GM21576 (cell line): ENCODE measurements around the gene STX2.
"Not testable (repeated sequence)": the region's sequence is repeated elsewhere in the genome, so short reads cannot be mapped to it uniquely, and the experiment has no call there.

Experiments
- ATAC-seq: cut with Tn5 transposase; IDR thresholded peaks from one replicate; pipeline ENCODE4 v1.9.1; 2021; ENCODE audit warnings: mild to moderate bottlenecking, moderate library complexity; ENCODE audit not compliant: unreplicated experiment

Gene STX2

DNA sequence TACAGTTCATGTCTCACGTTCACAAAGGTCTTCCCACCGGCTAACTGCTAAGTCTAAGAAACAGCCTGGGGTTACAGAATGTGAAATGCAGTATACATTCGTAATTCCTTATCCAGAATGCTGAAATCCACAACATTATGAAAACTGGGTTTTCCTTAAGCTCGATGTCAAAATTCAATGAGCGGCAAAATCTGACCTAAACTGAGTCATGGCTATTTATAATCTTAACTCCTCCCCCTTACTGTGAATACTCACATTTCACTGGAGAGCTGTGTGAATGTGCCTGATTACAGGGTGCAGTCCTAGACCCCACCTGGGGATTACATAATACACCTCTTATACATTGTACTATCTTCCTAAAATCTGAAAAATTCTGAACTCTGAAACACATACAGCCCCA is 35.3 kb downstream of the STX2 start:
- ATAC-seq, result no peak

DNA sequence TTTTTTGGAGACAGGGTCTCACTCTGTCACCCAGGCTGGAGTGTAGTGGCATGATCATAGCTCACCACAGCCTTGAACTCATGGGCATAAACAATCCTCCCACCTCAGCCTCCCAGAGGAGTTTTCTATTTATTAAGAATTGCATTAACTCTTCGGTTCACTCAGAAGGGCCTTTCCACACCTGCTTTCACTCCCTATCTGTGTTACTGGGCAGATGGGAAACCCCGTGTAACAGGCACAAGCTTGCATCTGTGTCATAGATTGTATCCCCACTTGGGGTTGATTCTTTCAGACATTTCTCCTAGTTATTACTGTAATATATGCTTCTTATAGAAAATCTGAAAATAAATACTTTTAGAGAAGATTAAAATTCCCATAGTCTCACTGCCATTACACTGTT is 38.7 kb downstream of the STX2 start:
- no peak for ATAC-seq

DNA sequence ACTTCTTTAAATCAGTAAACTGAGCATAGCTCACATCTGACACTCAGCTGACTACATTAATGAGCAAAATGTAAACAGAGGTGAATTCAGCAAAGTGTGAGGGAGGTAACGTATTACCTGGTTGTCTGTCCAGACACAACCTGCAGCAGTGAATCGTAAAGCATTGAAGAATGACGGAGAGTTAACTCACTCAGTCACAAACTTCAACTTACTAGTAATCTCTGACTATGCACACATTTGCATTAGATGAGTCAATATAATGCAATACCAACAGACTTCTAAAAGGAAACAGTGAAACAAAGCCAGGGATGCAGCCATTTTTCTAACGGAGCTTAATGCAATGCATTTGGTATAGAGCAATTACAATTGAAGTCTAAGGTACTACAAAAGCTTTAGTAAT is 40.0 kb downstream of the STX2 start:
- no peak for ATAC-seq

DNA sequence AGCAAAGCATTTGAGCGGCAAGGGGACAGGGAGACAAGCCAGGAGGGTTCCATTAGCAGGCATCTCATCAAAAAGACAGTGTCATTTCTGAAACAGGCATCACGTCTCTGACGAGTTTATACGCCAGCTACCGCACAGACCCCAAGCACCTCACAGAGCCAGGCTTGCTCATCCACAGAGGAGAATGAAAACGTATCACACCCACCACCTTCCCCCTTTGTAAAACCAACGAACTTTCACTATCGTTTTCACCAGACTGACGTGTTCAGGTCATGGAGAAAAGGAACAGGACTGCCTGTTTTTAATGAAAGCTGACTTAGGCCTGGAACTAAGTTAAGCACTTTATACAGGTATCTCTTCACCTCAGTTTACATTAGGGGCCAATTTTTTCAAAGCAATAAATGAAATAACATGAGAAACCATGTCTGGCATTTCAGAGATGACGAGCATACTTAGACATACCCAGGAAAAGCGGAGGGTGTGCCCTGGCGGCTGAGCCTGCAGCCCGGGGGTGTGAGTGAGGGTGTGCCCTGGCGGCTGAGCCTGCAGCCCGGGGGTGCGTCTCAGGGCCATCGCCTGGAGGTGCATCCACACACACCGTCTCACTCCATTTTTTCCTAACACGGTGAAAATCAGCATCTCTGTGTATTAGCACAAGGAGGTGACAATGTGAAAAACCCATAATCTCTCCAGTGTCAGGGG is 41.9 kb downstream of the STX2 start:
- peak; percentile 79 for ATAC-seq

DNA sequence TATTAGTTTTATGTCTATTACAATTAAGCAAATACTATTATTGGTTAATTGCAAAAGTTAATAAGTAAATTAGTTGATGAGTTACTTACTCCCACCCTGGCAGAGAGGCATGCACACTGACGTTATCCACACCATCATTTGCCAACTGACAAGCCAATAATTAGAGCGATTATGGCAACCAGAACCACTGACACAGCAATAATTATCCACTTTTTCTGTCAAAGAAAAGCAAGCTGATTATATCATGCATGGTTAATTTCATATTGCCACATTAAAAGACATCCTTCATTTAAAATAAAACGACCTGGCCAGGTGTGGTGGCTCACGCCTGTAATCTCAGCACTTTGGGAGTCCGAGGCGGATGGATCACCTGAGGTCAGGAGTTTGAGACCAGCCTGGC is 43.1 kb downstream of the STX2 start:
- ATAC-seq, result no peak

DNA sequence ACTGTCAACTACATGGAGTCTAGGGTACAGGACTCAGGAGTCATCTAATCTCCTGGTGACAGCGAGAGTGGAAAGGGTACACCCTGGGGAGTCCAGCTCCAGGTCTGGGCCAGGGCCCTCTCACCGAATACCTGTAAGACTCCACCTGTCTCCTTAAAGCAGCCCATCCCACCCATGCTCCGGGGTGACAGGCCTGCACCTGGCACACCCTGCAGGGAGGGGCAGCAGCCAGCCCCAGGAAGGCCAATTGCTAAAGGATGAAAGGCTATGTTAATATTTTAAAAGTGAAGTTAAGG is 45.5 kb downstream of the STX2 start:
- ATAC-seq, result no peak

DNA sequence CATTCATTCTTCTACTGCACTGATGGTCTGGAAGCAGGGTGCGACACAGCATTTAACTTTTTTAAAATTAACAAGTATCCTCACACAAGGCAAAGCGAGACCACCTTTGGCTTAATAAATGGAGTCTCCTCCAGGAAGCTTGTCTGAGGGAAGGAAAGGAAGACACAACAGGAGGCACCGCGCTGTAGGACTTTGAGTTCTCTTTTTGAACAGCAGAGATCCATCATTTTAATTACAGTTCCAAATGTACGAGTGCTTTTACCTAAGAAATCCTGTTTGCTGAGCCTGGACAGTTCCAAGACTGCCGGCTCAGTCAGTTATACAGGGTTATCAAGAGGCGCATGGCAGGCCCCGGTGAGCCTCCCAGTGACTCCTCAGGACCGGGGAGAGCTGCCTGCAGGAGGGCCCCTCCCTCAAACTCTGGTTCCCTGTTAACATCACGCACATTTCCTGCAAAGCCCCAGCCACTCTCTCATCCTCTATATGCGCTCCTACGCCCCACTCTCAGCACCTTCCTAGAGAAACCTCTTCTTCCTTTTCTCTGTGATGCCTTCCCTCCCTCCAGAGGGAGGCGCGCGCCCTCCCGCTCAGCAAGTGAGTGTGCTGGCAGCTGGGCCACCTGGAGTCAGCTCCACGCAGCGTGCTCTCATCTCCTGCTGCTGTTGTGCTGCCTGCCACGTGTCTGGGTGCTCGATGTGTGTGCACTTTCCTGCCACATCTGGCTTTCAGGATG is 46.1 kb downstream of the STX2 start:
- ATAC-seq, result no peak

DNA sequence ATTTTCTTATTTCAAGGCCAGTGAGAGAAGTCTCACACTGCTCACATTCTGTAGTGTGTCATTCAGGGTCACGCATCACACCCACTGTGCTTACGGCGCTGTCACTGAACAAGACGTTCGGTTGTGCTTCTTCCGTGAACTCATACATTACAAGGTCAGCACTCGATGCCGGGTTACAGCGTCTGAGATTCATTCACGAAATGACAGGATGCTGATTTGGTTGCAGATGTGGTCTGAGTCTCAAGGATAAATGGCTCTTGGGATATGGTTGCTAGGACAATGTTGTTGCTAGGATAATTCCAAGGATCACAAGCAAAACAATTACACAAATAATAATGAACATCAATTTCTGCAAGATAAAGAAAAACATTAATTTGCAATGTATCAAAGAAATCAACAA is 47.4 kb downstream of the STX2 start:
- ATAC-seq, result no peak

DNA sequence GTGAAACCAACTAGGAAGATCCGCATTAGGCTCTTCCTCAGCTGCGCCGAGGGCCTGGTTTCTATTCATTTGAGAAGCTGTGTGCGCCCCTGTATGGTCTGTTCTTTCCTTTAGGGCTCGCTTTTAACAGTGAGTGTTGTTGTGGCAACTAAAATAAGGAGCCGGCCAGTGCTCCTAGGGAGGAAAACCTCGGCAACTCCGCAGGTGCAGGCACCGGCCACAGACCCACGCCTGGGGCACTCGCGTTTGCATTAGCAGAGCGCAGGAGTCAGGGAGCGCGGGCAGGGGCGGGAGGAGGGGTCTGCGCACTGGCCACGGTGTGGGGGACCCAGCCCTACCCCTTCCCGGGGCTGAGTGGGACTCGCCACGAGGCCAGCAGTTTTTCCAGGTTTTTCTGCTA is 50.5 kb downstream of the STX2 start:
- ATAC-seq, result no peak

DNA sequence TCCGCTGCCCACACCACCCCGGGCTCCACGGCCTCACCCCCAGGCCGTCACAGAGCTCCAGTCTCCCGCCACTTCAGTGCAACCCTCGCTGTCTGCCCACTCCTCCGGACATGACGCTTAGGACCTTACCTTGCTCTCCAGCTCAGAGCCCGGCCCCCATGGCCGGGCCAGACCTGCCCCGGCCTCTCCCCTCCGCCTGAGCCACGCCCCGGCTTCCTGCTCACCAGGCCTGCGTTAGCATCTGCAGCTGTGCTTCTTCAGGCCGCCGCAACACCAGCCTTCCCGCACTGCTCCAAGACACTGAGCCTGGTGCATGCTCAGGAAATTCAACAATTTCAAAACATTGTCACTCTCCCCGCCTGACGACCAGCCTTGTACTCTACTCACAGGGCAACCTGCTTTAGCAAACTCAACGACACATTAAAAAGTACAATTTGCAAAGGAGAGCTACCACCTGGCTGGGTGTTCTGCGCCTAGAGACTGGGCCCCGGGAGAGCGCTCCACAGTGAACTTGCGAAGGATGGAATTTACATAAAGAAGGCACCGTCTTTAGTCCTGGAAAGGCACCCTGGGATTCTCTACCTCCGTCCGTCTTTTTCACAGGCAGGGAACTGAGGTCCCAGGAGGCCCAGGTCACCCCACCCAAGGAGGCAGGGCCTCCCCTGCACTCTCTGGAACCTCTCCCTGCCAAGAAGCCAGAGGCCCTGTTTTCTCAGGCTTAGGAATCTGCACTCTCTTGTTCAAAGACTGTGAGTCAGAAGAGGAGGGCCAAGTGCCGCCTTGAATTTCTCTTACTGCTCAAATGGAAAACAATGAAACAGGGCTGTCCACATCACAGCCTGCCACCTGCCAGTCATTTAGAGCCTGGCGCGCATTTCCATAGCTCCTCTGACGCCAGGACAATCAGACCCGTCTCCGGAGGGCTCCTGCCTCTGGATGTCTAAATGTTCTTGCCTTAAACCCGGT is 51.3 kb downstream of the STX2 start:
- no peak for ATAC-seq

DNA sequence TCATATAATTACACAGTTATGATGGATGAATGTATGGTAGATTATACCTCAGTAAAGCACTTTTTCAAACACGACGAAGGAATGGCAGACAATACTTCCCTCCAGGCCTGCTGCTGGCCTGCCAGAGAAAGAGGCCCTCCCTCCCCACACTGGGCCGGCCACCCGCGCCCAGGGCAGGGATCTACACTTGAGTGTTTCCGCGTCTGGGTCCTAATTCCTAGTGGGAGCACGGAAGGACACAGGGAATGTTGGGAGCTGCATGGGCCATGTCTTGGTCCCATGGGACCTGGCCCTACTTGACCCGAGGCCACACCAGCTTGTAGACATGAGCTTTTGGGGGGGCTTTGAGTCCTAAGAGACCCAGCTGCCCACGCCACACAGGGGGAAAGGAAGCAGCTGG is 52.0 kb downstream of the STX2 start:
- ATAC-seq, result no peak

DNA sequence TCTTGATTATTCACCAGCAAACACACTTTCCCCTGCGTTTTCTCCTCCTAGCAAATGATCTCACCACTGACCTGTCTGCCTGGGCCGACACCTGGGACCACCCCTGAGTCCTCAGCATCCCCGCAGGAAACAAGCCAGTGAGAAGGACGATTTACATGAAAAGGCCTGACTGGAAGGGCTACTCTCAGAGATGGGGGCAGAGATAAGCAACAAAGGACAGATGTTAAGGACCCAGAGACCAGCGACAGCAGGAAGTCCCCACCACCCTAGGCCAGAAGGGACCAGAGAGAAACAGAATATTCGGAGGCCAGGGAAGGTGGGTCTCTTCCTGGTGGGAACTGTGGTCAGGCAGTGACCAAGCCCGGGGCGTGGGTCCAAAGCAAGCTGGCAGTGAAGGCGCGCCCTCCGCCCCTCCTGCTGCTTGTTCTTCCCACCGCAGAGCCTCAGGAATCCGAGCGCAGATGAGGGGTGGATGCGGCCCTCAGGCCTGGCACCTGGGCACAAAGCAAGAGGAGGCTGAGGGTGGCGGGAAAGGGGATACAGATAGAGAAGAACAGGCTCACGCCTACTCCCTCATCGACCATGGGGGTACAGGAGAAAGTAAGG is 55.8 kb downstream of the STX2 start:
- no peak for ATAC-seq

DNA sequence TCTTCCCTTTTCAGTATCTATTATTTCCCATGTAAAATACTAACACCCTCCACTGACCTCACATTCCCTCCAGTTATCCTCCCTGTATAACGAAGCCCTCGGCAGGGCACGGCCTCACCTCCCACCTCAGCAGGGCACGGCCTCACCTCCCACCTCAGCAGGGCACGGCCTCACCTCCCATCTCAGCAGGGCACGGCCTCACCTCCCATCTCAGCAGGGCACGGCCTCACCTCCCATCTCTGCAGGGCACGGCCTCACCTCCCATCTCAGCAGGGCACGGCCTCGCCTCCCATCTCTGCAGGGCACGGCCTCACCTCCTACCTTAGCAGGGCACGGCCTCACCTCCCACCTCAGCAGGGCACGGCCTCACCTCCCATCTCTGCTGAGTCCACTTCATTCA is 56.8 kb downstream of the STX2 start:
- not testable (repeated sequence) for ATAC-seq

DNA sequence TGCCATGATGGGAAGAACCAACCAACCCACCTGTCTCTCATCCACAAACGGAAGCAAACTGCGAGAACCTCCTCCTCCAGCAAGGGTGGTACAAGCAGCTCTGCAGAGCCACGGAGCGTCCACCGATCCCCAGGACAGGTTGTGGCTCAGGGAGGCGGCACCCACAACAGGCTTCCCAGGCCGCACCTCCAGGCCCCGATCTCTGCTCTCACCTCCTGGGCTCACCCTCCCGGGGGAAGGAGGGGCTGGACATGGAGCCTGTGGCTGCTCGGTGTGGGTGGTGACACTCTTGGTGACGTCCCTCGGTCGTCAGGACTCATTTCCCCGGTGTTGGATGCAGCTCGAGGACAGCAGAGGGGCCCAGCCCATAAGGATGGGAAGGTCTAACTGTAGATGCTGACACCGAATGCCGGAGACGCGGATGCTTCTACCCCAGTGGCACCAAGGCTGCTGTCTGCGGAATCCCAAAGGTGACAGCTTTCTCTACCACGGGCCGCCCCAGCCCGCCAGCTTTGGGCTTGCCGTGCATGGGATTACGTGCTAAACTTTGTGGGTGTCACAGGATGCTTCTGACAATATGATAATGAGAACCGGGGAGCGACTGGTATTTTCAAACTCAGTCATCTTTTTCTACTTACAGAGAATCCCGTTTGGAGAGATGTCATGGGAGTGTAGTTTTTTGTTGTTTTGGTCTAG is 58.0 kb downstream of the STX2 start:
- no peak for ATAC-seq

DNA sequence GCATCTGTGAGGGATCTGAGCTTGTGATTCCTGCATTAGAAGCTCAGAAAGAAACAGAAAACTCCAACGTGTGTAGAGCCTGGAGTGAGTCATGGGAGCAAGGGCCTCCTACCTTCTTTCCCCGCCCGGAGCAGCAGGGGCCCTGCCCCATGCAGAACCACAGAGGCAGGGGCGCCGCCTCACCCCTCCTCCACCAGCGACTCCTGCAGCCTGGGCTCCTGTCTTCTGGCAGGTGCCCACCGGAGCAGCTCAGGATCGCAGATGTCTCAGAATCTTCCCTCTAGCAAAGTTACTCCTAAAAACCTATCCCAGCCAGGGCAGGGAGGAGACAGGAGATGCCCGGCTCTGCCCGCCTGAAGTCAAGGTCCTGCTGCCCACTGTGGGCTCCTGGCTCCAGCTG is 58.7 kb downstream of the STX2 start:
- no peak for ATAC-seq

DNA sequence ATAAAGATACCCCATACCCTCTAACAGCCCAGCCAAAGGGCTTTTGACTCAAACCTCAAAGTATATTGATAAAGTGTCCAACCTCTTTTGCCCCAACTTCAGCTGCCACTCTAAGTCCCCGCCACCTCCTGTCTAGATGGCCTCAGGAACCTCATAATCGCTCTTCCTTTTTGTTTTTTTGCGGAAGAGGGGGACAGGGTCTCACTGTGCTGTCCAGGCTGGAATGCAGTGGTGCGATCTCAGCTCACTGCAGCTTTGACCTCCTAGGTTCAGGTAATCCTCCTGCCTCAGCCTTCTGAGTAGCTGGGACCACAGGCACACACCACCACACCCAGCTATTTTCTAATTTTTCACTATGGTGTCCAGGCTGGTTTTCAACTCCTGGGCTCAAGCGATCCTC is 60.3 kb downstream of the STX2 start:
- ATAC-seq, result no peak

DNA sequence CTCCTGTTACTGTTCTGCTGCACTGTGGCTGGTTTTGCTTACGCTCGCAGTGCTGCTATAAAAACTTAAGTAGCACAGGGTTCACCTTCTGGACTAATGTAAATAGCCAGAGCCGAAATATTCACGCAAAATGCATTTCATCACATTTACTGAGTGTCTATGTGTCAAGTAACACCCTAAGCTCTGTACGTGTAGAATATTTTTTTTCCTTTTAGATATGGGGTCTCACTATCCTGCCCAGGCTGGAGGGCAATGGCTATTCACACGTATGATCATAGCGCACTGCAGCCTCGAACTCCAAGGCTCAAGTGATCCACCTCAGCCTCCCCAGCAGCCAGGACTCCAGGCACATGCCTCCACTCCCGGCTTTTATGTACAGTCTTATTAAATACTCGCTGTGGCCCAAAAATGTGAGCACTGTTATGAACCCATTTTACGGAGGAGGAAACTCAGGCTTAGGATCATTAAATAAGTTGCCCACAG is 62.2 kb downstream of the STX2 start:
- ATAC-seq, result no peak

DNA sequence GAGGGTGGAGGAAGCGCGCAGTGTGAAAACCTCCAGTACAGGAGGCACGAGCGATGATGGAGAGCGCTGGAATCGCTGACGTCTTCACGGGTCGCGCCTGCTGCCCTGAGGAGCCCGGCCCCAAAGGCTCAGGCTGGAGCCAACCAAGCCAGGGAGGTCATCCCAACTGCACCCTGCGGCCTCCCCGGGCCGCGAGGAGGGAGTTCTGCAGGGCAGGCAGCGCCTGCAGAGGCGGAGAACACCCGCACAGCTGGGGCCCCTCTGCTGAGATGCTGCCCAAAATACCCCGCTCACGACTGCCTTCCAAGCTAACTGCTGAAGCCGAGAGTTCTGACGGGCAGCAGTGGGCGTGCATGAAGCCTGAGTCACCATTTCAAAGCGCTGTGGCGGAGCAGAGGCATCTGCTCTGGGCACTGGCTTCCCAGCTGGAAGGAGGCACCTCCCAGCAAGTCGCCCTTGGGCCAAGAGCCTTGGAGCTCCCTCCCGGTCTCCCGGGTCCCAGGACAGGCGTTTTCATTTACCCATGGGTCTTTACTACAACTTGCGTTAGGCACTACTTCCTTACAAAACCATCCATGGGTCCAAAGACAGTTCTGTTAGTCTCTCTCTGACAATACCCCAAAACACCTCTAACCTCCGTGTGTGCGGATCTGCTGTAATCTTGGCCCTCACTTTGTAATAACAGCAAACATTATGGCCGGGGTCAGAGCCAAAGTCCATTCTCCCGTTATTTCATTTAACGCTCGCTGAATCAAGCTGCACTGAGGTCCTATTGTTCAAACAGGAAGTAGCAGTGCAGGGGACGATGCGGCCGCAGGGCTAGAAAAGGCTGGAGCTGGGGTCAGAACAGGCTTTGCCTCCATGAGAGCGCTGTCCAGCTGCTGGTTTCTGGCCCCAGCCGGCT is 62.8 kb downstream of the STX2 start:
- no peak for ATAC-seq

DNA sequence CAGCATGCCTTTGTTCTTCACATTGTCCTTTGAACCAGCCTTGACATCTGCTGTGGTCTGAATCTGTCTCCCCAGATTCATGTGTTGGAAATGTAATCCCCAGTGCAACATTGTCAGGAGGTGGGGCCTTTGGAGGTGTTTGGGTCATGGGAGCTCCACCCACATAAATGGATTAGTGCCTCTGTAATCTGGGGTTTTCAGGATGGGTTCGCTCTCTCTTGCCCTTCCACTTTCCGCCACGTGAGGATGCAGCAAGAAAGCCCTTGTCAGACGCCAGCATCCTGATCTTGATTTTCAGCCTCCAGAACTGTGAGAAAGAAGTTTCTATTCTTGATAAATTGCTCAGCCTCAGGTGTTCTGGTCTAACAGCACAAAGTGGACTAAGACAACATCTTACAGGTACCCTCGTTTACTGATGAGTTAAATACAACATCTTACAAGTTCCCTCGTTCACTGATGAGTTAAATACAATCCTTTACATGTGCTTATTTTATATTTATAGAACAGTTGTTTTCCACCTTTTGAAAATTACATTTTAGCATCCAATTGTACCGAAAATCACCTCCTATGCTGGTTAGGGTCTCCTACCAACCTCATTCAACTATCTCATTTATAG is 68.5 kb downstream of the STX2 start:
- ATAC-seq, result no peak
